H1 (cell line): ENCODE data around the gene CD59.
"Not testable (repeated sequence)": the region's sequence is repeated elsewhere in the genome, so short reads cannot be mapped to it uniquely, and the experiment has no call there.

Source experiments
- EZH2 ChIP-seq: fragments of 200-600 bp; sonication (generic); IDR thresholded peaks from 2 replicates; pipeline ENCODE4 v1.7.1; 2012; ENCODE audit warnings: low read depth, mild to moderate bottlenecking, moderate library complexity, low read length, inconsistent platforms; ENCODE audit not compliant: severe bottlenecking
- POLR2A ChIP-seq, 2 experiments: IDR thresholded peaks; 1 replicate in 1 of 2; 2 replicates in 1 of 2; pipeline ENCODE4 v1.6.1; 2011; ENCODE audit warnings: low read depth in 2 of 2, low read length in 2 of 2, mild to moderate bottlenecking in 2 of 2; ENCODE audit errors: control extremely low read depth in 1 of 2
- SRF ChIP-seq: IDR thresholded peaks from 2 replicates; pipeline ENCODE4 v1.6.1; 2011; ENCODE audit warnings: mild to moderate bottlenecking, low read depth, low read length, moderate library complexity
- TAF1 ChIP-seq: IDR thresholded peaks from 2 replicates; pipeline ENCODE4 v1.6.1; 2011; ENCODE audit warnings: mild to moderate bottlenecking, low read depth, low read length
- TCF12 ChIP-seq: IDR thresholded peaks from 2 replicates; pipeline ENCODE4 v1.6.1; 2011; ENCODE audit warnings: low read depth, mild to moderate bottlenecking, low read length
- TEAD4 ChIP-seq: IDR thresholded peaks from 2 replicates; pipeline ENCODE4 v1.6.1; 2012; ENCODE audit warnings: low read depth, low read length, inconsistent platforms, mixed read lengths
- TF ChIP-seq, protein P1 (sequence below), 3 experiments: IDR thresholded peaks; 1 replicate in 2 of 3; 2 replicates in 1 of 3; pipeline versions ENCODE4 v1.5.1 to v1.6.1; 2011; ENCODE audit warnings: low read length in 3 of 3, mild to moderate bottlenecking in 3 of 3, inconsistent platforms in 2 of 3, low read depth in 1 of 3, moderate library complexity in 1 of 3; ENCODE audit not compliant: insufficient read depth in 1 of 3; ENCODE audit errors: control extremely low read depth in 1 of 3
- TF ChIP-seq, protein P2 (sequence below): IDR thresholded peaks from 2 replicates; pipeline ENCODE4 v1.6.1; 2011; ENCODE audit warnings: low read depth, mild to moderate bottlenecking, low read length; ENCODE audit not compliant: insufficient read depth
- TF ChIP-seq, protein P3 (sequence below): IDR thresholded peaks from 2 replicates; pipeline ENCODE4 v1.6.1; 2012; ENCODE audit warnings: inconsistent platforms
- TF ChIP-seq, protein P4 (sequence below): IDR thresholded peaks from 2 replicates; pipeline ENCODE4 v1.6.1; 2011; ENCODE audit warnings: low read length, improper control_type of control experiment

DNA sequence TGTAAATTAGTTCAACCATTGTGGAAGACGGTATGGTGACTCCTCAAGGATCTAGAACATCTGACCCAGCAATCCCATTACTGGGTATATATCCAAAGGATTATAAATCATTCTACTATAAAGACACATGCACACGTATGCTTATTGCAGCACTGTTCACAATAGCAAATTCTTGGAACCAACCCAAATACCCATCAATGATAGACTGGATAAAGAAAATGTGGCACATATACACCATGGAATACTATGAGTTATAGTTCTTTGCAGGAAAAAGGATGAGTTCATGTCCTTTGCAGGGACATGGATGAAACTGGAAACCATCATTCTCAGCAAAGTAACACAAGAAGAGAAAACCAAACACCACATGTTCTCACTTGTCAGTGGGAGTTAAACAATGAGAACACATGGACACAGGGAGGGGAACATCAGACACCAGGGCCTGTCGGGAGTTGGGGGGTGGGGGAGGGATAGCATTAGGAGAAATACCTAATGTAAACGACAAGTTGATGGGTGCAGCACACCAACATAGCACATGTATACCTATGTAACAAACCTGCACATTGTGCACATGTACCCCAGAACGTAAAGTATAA is 7.1 kb downstream of the CD59 start:
- TF ChIP-seq, protein P1, sequence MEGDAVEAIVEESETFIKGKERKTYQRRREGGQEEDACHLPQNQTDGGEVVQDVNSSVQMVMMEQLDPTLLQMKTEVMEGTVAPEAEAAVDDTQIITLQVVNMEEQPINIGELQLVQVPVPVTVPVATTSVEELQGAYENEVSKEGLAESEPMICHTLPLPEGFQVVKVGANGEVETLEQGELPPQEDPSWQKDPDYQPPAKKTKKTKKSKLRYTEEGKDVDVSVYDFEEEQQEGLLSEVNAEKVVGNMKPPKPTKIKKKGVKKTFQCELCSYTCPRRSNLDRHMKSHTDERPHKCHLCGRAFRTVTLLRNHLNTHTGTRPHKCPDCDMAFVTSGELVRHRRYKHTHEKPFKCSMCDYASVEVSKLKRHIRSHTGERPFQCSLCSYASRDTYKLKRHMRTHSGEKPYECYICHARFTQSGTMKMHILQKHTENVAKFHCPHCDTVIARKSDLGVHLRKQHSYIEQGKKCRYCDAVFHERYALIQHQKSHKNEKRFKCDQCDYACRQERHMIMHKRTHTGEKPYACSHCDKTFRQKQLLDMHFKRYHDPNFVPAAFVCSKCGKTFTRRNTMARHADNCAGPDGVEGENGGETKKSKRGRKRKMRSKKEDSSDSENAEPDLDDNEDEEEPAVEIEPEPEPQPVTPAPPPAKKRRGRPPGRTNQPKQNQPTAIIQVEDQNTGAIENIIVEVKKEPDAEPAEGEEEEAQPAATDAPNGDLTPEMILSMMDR (IDR thresholded peaks at IDR 0.05; ENCODE audit: control extremely low read depth in 1 of 3, insufficient read depth in 1 of 3, low read depth in 1 of 3, low read length in 3 of 3), result not testable (repeated sequence)
- TF ChIP-seq SRF; TAF1; TEAD4; TCF12; POLR2A (IDR thresholded peaks at IDR 0.05; ENCODE audit: control extremely low read depth in 1 of 2, low read depth in 2 of 2, low read length in 2 of 2); EZH2: not testable (repeated sequence)
- TF ChIP-seq, protein P2, sequence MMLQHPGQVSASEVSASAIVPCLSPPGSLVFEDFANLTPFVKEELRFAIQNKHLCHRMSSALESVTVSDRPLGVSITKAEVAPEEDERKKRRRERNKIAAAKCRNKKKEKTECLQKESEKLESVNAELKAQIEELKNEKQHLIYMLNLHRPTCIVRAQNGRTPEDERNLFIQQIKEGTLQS, result not testable (repeated sequence)
- TF ChIP-seq, protein P3, sequence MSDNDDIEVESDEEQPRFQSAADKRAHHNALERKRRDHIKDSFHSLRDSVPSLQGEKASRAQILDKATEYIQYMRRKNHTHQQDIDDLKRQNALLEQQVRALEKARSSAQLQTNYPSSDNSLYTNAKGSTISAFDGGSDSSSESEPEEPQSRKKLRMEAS, result not testable (repeated sequence)
- TF ChIP-seq, protein P4, sequence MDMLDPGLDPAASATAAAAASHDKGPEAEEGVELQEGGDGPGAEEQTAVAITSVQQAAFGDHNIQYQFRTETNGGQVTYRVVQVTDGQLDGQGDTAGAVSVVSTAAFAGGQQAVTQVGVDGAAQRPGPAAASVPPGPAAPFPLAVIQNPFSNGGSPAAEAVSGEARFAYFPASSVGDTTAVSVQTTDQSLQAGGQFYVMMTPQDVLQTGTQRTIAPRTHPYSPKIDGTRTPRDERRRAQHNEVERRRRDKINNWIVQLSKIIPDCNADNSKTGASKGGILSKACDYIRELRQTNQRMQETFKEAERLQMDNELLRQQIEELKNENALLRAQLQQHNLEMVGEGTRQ, result not testable (repeated sequence)
